ENCODE data around the gene LSS.

LSS gene

GRCh38 chr21:46214478-46215340, 13.9 kb downstream of the LSS start:
- no peak overlapping the region for H3K4me3 ChIP-seq (ENCODE audit: low read depth, low read length)
- TF ChIP-seq CTCF (IDR thresholded peaks at IDR 0.05; ENCODE audit: insufficient read depth, low read depth, low read length, missing control alignments): no peak
- DNase-seq (ENCODE audit: low read depth): no peak

- no peak for DNase-seq (ENCODE audit: low read depth)
- H3K4me3 ChIP-seq (ENCODE audit: low read depth, low read length): no peak overlapping the region
- no peak for TF ChIP-seq CTCF (IDR thresholded peaks at IDR 0.05; ENCODE audit: insufficient read depth, low read depth, low read length, missing control alignments)
Measured at GRCh38 chr21:46213620-46214286, 14.8 kb downstream of the LSS start.

DNA sequence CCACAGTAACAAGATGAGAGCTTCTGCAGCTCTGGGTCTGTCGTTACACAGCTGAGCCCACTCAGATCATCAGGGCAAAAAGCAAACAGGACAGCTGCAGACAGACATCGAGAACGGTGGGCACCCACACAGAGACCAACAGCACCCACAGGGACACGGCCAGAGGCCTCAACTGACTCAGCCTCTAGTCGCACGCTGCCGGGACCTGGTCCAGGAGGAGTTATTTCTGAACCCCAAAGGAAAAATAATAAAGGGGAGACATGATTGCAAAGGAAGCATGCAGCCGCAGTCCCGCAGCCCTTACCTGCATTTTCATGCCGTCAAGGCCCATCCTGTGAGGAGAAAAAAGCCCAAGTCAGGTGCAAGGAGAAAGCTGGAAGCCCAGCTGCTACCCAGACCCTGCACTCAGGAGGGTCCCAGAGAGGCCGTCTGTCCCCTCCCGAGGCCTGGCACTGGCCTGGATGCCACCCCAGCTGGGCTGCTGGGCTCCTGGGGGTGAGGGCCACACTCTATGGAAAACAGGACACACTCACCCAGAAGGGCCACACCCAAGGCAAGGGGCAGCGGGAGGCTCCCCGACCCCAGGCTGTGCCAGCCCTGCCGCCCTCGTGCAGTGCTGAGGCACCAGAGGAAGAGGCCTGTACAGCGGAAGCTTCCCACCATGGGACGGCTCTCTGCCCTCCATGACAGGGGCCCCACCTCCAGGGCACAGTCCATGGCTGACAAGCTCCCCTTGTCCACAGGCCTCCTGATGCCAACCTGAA, 15.7 kb downstream of the LSS start:
- DNase-seq (ENCODE audit: low read depth): no peak
- TF ChIP-seq CTCF (IDR thresholded peaks at IDR 0.05; ENCODE audit: insufficient read depth, low read depth, low read length, missing control alignments): no peak

GRCh38 chr21:46211786-46212720, 16.5 kb downstream of the LSS start:
- no peak for TF ChIP-seq CTCF (IDR thresholded peaks at IDR 0.05; ENCODE audit: insufficient read depth, low read depth, low read length, missing control alignments)
- no peak for DNase-seq (ENCODE audit: low read depth)
- no peak overlapping the region for H3K4me3 ChIP-seq (ENCODE audit: low read depth, low read length)

More for the DNA sequence above, 15.7 kb downstream of the LSS start:
- no peak overlapping the region for H3K4me3 ChIP-seq (ENCODE audit: low read depth, low read length)

- DNase-seq (ENCODE audit: low read depth): no peak
- no peak overlapping the region for H3K4me3 ChIP-seq (ENCODE audit: low read depth, low read length)
- no peak for TF ChIP-seq CTCF (IDR thresholded peaks at IDR 0.05; ENCODE audit: insufficient read depth, low read depth, low read length, missing control alignments)
Measured at GRCh38 chr21:46211376-46211775, 17.2 kb downstream of the LSS start.

Data from GM12865 (cell line).